Measurements from ENCODE around the gene TTN. TPM values are rescaled to one million over a fixed set of nuclear protein-coding genes. Genes with fewer than 3 reads are reported as not detected.

Gene TTN
- total RNA-seq, 1 donor from 2014 or later: 1.3 TPM

GRCh38 chr2:178681081-178681480, 126.1 kb downstream of the TTN start:
- H3K36me3 Mint-ChIP-seq: no peaks in the 10 kb centered on the region
- no peak overlapping the region for H3K27ac ChIP-seq

GRCh38 chr2:178679891-178680290, 127.3 kb downstream of the TTN start:
- Histone ChIP-seq H3K27ac (no peak overlapping the region), H3F3A (ENCODE audit: low read depth) (no peaks in the 10 kb centered on the region), H3K4me3 (no peak overlapping the region), H3K79me2 (ENCODE audit: low read depth) (no peaks in the 10 kb centered on the region), H3K27me3 (no peaks in the 10 kb centered on the region), H2AFZ (replicated peaks) (no peak overlapping the region), H3K9ac (no peak overlapping the region), H3K4me1 (no peaks in the 10 kb centered on the region), H3K36me3 (no peaks in the 10 kb centered on the region), H3K4me2 (no peak overlapping the region), H4K20me1 (ENCODE audit: low read depth) (no peaks in the 10 kb centered on the region), H3K9me3 (ENCODE audit: low read depth) (no peaks in the 10 kb centered on the region)
- Mint-ChIP-seq H3K4me1 (no peaks in the 10 kb centered on the region), H3K9me3 (no peaks in the 10 kb centered on the region), H3K27ac (no peak overlapping the region), H3K4me3 (no peak overlapping the region), H3K27me3 (ENCODE audit: insufficient read depth, low read depth) (no peaks in the 10 kb centered on the region), H3K36me3 (no peaks in the 10 kb centered on the region)
- no peak for TF ChIP-seq EZH2 (IDR thresholded peaks at IDR 0.05)
- TF ChIP-seq EZH2phosphoT487 (IDR thresholded peaks at IDR 0.05): no peak
- TF ChIP-seq, protein P1, sequence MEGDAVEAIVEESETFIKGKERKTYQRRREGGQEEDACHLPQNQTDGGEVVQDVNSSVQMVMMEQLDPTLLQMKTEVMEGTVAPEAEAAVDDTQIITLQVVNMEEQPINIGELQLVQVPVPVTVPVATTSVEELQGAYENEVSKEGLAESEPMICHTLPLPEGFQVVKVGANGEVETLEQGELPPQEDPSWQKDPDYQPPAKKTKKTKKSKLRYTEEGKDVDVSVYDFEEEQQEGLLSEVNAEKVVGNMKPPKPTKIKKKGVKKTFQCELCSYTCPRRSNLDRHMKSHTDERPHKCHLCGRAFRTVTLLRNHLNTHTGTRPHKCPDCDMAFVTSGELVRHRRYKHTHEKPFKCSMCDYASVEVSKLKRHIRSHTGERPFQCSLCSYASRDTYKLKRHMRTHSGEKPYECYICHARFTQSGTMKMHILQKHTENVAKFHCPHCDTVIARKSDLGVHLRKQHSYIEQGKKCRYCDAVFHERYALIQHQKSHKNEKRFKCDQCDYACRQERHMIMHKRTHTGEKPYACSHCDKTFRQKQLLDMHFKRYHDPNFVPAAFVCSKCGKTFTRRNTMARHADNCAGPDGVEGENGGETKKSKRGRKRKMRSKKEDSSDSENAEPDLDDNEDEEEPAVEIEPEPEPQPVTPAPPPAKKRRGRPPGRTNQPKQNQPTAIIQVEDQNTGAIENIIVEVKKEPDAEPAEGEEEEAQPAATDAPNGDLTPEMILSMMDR (IDR thresholded peaks at IDR 0.05): no peak
- DNase-seq (ENCODE audit: low spot score): no peak

More at GRCh38 chr2:178681081-178681480, 126.1 kb downstream of the TTN start:
- no peaks in the 10 kb centered on the region for H3K4me1 Mint-ChIP-seq
- Histone ChIP-seq H3F3A (ENCODE audit: low read depth) (no peaks in the 10 kb centered on the region), H3K9ac (no peak overlapping the region), H3K4me3 (no peak overlapping the region), H2AFZ (replicated peaks) (no peak overlapping the region), H3K9me3 (ENCODE audit: low read depth) (no peaks in the 10 kb centered on the region), H3K4me1 (no peaks in the 10 kb centered on the region), H3K27me3 (no peaks in the 10 kb centered on the region), H4K20me1 (ENCODE audit: low read depth) (no peaks in the 10 kb centered on the region), H3K79me2 (ENCODE audit: low read depth) (no peaks in the 10 kb centered on the region), H3K36me3 (no peaks in the 10 kb centered on the region), H3K4me2 (no peak overlapping the region)
- TF ChIP-seq EZH2phosphoT487 (IDR thresholded peaks at IDR 0.05) (no peak), EZH2 (IDR thresholded peaks at IDR 0.05) (no peak)
- H3K4me3 Mint-ChIP-seq: no peak overlapping the region
- H3K9me3 Mint-ChIP-seq: no peaks in the 10 kb centered on the region
- no peaks in the 10 kb centered on the region for H3K27me3 Mint-ChIP-seq (ENCODE audit: insufficient read depth, low read depth)
- DNase-seq (ENCODE audit: low spot score): no peak
- H3K27ac Mint-ChIP-seq: no peak overlapping the region

GRCh38 chr2:178677599-178677998, 129.6 kb downstream of the TTN start:
- Mint-ChIP-seq H3K27ac (no peak overlapping the region), H3K36me3 (no peaks in the 10 kb centered on the region), H3K9me3 (no peaks in the 10 kb centered on the region), H3K4me3 (no peak overlapping the region), H3K27me3 (ENCODE audit: insufficient read depth, low read depth) (no peaks in the 10 kb centered on the region), H3K4me1 (no peaks in the 10 kb centered on the region)
- no peak overlapping the region for H3K9ac ChIP-seq
- no peaks in the 10 kb centered on the region for H3F3A ChIP-seq (ENCODE audit: low read depth)
- H3K9me3 ChIP-seq (ENCODE audit: low read depth): no peaks in the 10 kb centered on the region
- H3K36me3 ChIP-seq: no peaks in the 10 kb centered on the region
- no peaks in the 10 kb centered on the region for H4K20me1 ChIP-seq (ENCODE audit: low read depth)
- H3K4me3 ChIP-seq: no peak overlapping the region
- TF ChIP-seq, protein P1 (IDR thresholded peaks at IDR 0.05): no peak
- TF ChIP-seq EZH2 (IDR thresholded peaks at IDR 0.05): no peak
- TF ChIP-seq EZH2phosphoT487 (IDR thresholded peaks at IDR 0.05): no peak
- H3K79me2 ChIP-seq (ENCODE audit: low read depth): no peaks in the 10 kb centered on the region
- no peak overlapping the region for H2AFZ ChIP-seq (replicated peaks)
- no peaks in the 10 kb centered on the region for H3K27me3 ChIP-seq
- no peaks in the 10 kb centered on the region for H3K4me1 ChIP-seq
- no peak overlapping the region for H3K4me2 ChIP-seq
- H3K27ac ChIP-seq: no peak overlapping the region
- no peak for DNase-seq (ENCODE audit: low spot score)

GRCh38 chr2:178676046-178676445, 131.2 kb downstream of the TTN start:
- Histone ChIP-seq H3K9me3 (ENCODE audit: low read depth) (no peaks in the 10 kb centered on the region), H3F3A (ENCODE audit: low read depth) (no peaks in the 10 kb centered on the region), H4K20me1 (ENCODE audit: low read depth) (no peaks in the 10 kb centered on the region), H2AFZ (replicated peaks) (no peak overlapping the region), H3K4me3 (no peak overlapping the region), H3K4me1 (no peaks in the 10 kb centered on the region), H3K79me2 (ENCODE audit: low read depth) (no peaks in the 10 kb centered on the region), H3K4me2 (no peak overlapping the region), H3K27me3 (no peaks in the 10 kb centered on the region), H3K9ac (no peak overlapping the region), H3K27ac (no peak overlapping the region), H3K36me3 (no peaks in the 10 kb centered on the region)
- Mint-ChIP-seq H3K9me3 (no peaks in the 10 kb centered on the region), H3K27ac (no peak overlapping the region), H3K4me3 (no peak overlapping the region), H3K4me1 (no peaks in the 10 kb centered on the region), H3K27me3 (ENCODE audit: insufficient read depth, low read depth) (no peaks in the 10 kb centered on the region), H3K36me3 (no peaks in the 10 kb centered on the region)
- TF ChIP-seq EZH2 (IDR thresholded peaks at IDR 0.05) (no peak), EZH2phosphoT487 (IDR thresholded peaks at IDR 0.05) (no peak)
- TF ChIP-seq, protein P1 (IDR thresholded peaks at IDR 0.05): no peak
- no peak for DNase-seq (ENCODE audit: low spot score)
